ENCODE measurements around the gene TMA7B. TPM values are rescaled to one million over a fixed set of nuclear protein-coding genes. Genes with fewer than 3 reads are reported as not detected.

Gene TMA7B
- total and polyA plus RNA-seq, 10 of the 15 experiments (the other 5 are each of a cell fraction or from before 2014, with no cell fraction given), result 0.33 to 2.9 (median 1.8) TPM

- Histone ChIP-seq H3K36me3 (ENCODE audit: control insufficient read depth in 2 of 2, insufficient read depth in 2 of 2, low read length in 1 of 2) (peaks cover 10 to 32% of the 10 kb centered on the region in 2 experiments), H3K4me1 (ENCODE audit: control insufficient read depth, insufficient read depth, low read length) (peaks cover 46% of the 10 kb centered on the region), H3K9me3 (replicated peaks; ENCODE audit: control insufficient read depth, insufficient read depth, low read length) (no peaks in the 10 kb centered on the region), H3K9ac (ENCODE audit: control insufficient read depth, insufficient read depth, low read length) (no peak overlapping the region), H2AFZ (ENCODE audit: control insufficient read depth, low read depth, low read length) (no peak overlapping the region), H3K27ac (ENCODE audit: control insufficient read depth, insufficient read depth) (no peak overlapping the region), H3K27me3 (replicated peaks in 1 of 2; ENCODE audit: control insufficient read depth in 2 of 2, insufficient read depth in 2 of 2, low read length in 1 of 2) (no peaks in the 10 kb centered on the region), H3K4me2 (ENCODE audit: control insufficient read depth, insufficient read depth) (peak overlapping the region; percentile 80), H4K20me1 (ENCODE audit: control insufficient read depth, insufficient read depth) (peaks cover 10% of the 10 kb centered on the region; the same call in 1 of the 2 replicates), H3K4me3 (no peak overlapping the region), H3K79me2 (ENCODE audit: control insufficient read depth, insufficient read depth, low read length) (peaks cover 38% of the 10 kb centered on the region)
- no TSS peak for BruUV-seq (replicated peaks)
- ChIA-PET SMC1A (ENCODE audit: uncharacterized antibody, unreplicated experiment) (interaction anchor here (0.7 to 3.3 kb wide), 14 partner anchors 10 to 181 kb away, joined by 3 to 32 read pairs (median 4); no protein-coding TSS in a partner anchor), POLR2A (interaction anchor here (0.9 to 2.3 kb wide), 7 partner anchors 10 to 40 kb away, joined by 3 to 9 read pairs (median 4); no protein-coding TSS in a partner anchor), RAD21 (ENCODE audit: unreplicated experiment) (interaction anchor here (0.7 to 2.8 kb wide), 12 partner anchors 11 to 121 kb away, joined by 3 to 14 read pairs (median 3); partner anchors contain the start of gene GRAP2), CTCF (interaction anchor here (1.0 to 3.0 kb wide), 6 partner anchors 14 to 412 kb away, joined by 3 to 11 read pairs (median 5); no protein-coding TSS in a partner anchor)
- in situ Hi-C loops (cut with MboI), result no loop called here
- ATAC-seq, result peak; percentile 54
- intact Hi-C loops (cut with micrococcal nuclease; ENCODE audit: unreplicated experiment), result no loop called here
- no peak for DNase-seq (ENCODE audit: low read depth, low spot score)
- FAIRE-seq, result peak; percentile 31
- WGBS (ENCODE audit: insufficient coverage, insufficient replicate concordance, low lambda C conversion rate, missing lambda C conversion rate), result 77% methylated on average over 8 of the region's 8 CpGs
- no peak for TF ChIP-seq NR2C1 (IDR thresholded peaks at IDR 0.05)
- no peak for TF ChIP-seq NFYB (IDR thresholded peaks at IDR 0.05; ENCODE audit: insufficient read depth, low read depth, low read length)
- peak; percentile 57; the same call in 1 of the 2 replicates for TF ChIP-seq MTA2 (IDR thresholded peaks at IDR 0.05; ENCODE audit: low read depth)
- no peak for TF ChIP-seq RCOR1 (conservative IDR thresholded peaks at IDR 0.05; ENCODE audit: low read depth, low read length)
- no peak for TF ChIP-seq ZNF384 (IDR thresholded peaks at IDR 0.05; ENCODE audit: borderline replicate concordance, low read depth, low read length)
- TF ChIP-seq, protein P1, sequence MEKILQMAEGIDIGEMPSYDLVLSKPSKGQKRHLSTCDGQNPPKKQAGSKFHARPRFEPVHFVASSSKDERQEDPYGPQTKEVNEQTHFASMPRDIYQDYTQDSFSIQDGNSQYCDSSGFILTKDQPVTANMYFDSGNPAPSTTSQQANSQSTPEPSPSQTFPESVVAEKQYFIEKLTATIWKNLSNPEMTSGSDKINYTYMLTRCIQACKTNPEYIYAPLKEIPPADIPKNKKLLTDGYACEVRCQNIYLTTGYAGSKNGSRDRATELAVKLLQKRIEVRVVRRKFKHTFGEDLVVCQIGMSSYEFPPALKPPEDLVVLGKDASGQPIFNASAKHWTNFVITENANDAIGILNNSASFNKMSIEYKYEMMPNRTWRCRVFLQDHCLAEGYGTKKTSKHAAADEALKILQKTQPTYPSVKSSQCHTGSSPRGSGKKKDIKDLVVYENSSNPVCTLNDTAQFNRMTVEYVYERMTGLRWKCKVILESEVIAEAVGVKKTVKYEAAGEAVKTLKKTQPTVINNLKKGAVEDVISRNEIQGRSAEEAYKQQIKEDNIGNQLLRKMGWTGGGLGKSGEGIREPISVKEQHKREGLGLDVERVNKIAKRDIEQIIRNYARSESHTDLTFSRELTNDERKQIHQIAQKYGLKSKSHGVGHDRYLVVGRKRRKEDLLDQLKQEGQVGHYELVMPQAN (conservative IDR thresholded peaks at IDR 0.05), result no peak
- peak; percentile 79 for TF ChIP-seq SPI1 (IDR thresholded peaks at IDR 0.05; ENCODE audit: borderline replicate concordance, insufficient read depth, low read depth, low read length)
- TF ChIP-seq MLLT1 (IDR thresholded peaks at IDR 0.05), result no peak
- TF ChIP-seq EED (IDR thresholded peaks at IDR 0.05; ENCODE audit: low read depth), result no peak
- TF ChIP-seq SMARCA5 (IDR thresholded peaks at IDR 0.05), result no peak
- no peak for TF ChIP-seq SMAD5 (IDR thresholded peaks at IDR 0.05; ENCODE audit: low read depth)
- no peak for TF ChIP-seq RFX5 (IDR thresholded peaks at IDR 0.05; ENCODE audit: low read depth, low read length)
- no peak for TF ChIP-seq NBN (IDR thresholded peaks at IDR 0.05)
- no peak for TF ChIP-seq RELA (IDR thresholded peaks at IDR 0.05; ENCODE audit: borderline replicate concordance, partially characterized antibody)
- TF ChIP-seq BRCA1 (IDR thresholded peaks at IDR 0.05; ENCODE audit: low read depth, low read length), result no peak
- no peak for TF ChIP-seq SP1 (IDR thresholded peaks at IDR 0.05; ENCODE audit: low read depth, low read length)
- TF ChIP-seq KLF5 (IDR thresholded peaks at IDR 0.05; ENCODE audit: partially characterized antibody), result no peak
- TF ChIP-seq, protein P2, sequence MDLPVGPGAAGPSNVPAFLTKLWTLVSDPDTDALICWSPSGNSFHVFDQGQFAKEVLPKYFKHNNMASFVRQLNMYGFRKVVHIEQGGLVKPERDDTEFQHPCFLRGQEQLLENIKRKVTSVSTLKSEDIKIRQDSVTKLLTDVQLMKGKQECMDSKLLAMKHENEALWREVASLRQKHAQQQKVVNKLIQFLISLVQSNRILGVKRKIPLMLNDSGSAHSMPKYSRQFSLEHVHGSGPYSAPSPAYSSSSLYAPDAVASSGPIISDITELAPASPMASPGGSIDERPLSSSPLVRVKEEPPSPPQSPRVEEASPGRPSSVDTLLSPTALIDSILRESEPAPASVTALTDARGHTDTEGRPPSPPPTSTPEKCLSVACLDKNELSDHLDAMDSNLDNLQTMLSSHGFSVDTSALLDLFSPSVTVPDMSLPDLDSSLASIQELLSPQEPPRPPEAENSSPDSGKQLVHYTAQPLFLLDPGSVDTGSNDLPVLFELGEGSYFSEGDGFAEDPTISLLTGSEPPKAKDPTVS (IDR thresholded peaks at IDR 0.05; ENCODE audit: low read depth, low read length), result no peak
These were observed 13.5 kb upstream of the TMA7B start for GRCh38 chr22:39946503-39947219.

Data from GM12878 (cell line).